Erythroblast (primary cell): Measurements from ENCODE around the gene PTPRD.
"Not testable (repeated sequence)": the region's sequence is repeated elsewhere in the genome, so short reads cannot be mapped to it uniquely, and the experiment has no call there.

ENCODE experiments used
- GATA1 ChIP-seq: IDR thresholded peaks from 2 replicates; pipeline ENCODE4 v1.6.1; 2011; ENCODE audit warnings: low read depth, mild to moderate bottlenecking, control low read depth, low read length, moderate library complexity
- POLR2A ChIP-seq: IDR thresholded peaks from 2 replicates; pipeline ENCODE4 v1.6.1; 2011; ENCODE audit warnings: mild to moderate bottlenecking, low read length

GRCh38 chr9:9310743-9311142 lies 1302.1 kb downstream of the PTPRD start:
- not testable (repeated sequence) for TF ChIP-seq POLR2A, GATA1
